ENCODE measurements around the gene UBE2H.
"Not testable (repeated sequence)": the region's sequence is repeated elsewhere in the genome, so short reads cannot be mapped to it uniquely, and the experiment has no call there.

Gene UBE2H

DNA sequence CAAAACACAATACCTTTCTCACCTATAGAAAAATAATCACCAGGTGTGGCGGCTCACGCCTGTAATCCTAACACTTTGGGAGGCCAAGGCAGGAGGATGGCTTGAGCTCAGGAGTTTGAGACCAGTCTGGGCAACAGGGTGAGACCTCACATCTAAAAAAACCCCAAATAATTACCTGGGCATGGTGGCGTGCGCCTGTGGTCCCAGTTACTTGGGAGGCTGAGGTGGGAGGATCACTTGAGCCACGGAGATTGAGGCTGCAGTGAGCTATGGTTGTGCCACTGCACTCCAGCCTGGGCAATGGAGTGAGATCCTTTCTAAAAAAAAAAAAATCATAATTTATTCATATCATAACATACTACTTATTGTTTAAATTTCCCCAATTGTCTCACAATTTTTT lies 129.6 kb downstream of the UBE2H start:
- not testable (repeated sequence) for DNase-seq (ENCODE audit: low read depth, low spot score)

GRCh38 chr7:129821476-129821875 lies 131.3 kb downstream of the UBE2H start:
- DNase-seq (ENCODE audit: low read depth, low spot score): no peak

DNA sequence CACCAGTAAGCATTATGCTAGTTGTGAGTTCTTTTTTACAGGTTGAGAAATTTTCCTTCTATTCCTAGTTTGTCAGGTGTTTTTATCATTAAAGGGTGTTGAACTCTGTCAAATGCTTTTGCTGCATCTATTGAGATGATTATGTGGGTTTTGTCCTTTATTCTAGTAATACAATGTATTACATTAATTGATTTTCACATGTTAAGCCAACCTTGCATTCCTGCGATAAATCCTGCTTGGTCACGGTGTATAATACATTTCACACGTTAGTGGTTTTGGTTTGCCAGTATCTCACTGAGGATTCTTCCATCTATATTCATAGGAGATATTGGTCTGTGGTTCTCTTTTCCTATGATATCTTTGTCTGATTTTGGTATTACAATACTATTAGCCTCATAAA lies 136.0 kb downstream of the UBE2H start:
- no peak for DNase-seq (ENCODE audit: low read depth, low spot score)

DNA sequence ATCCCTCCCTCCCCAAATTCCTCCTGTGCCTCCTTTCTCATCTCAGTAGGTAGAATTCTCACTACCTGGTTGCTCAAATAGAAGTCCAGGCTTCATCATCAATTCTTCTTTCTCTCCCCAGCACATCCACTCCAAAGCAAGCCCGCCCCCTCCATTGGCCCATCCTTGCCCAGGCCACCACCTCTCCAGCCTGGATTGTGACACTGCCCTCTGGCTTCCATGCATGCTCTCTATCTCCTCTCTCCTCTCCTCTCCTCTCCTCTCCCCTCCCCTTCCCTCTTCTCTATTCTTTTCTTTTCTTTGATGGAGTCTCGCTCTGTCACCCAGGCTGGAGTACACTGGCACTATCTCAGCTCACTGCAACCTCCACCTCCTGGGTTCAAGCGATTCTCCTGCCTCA lies 144.9 kb downstream of the UBE2H start:
- DNase-seq (ENCODE audit: low read depth, low spot score): no peak

GRCh38 chr7:129804890-129805719 lies 147.7 kb downstream of the UBE2H start:
- no peak for DNase-seq (ENCODE audit: low read depth, low spot score)

- DNase-seq (ENCODE audit: low read depth, low spot score): no peak
These were observed 148.5 kb downstream of the UBE2H start for GRCh38 chr7:129804111-129804889.

DNA sequence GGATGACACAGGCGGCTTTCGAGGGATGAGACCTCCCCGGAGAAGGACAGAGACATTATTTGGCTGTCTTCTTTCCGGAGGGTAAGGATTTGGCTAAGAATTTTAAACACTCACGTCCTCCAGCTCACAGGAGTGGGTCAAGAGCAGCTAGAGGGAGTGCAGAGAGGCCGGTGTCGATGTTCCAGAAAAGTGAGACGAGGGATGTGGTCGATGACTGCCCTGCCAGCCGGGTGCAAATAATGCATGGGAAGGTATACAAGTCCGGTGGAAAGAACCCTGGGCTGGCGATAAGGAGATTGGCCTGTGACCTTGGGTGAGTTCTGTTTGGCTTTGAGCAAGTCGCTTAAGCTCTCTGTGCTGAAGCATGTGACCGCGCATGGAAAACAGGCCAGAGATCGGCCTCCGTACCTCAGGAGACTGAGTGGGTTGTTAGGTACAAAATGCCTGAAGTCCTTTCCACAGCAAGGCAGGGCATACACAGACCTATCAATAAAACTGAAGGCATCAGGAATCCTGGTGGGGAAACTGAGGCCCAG lies 149.1 kb downstream of the UBE2H start:
- DNase-seq (ENCODE audit: low read depth, low spot score): no peak

GRCh38 chr7:129801882-129802281 lies 150.9 kb downstream of the UBE2H start:
- no peak for DNase-seq (ENCODE audit: low read depth, low spot score)

DNA sequence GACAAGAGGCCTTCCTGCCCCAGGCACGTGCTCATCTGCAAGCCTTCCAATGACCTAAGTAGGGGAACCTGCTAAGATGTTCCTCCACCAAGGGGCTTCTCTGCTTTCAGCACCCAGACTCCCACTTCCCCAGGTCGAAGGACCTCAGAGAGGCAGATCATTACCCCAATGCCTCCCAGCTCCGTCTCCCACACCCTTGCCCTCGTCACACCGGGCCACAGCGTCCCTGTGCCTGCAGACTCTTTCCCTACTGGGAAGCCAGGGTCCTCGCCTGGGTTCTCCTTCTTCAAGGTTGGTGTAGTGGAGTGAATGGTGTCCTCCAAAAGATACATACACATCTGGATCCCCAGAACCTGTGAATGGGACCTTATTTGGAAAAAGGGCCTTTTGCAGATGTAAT lies 151.9 kb downstream of the UBE2H start:
- DNase-seq (ENCODE audit: low read depth, low spot score): no peak

- no peak for DNase-seq (ENCODE audit: low read depth, low spot score)
These were observed 153.3 kb downstream of the UBE2H start for GRCh38 chr7:129799350-129799955.

GRCh38 chr7:129798616-129799349 lies 154.0 kb downstream of the UBE2H start:
- no peak for DNase-seq (ENCODE audit: low read depth, low spot score)

- DNase-seq (ENCODE audit: low read depth, low spot score): no peak
These were observed 155.5 kb downstream of the UBE2H start for GRCh38 chr7:129797214-129797789.

DNA sequence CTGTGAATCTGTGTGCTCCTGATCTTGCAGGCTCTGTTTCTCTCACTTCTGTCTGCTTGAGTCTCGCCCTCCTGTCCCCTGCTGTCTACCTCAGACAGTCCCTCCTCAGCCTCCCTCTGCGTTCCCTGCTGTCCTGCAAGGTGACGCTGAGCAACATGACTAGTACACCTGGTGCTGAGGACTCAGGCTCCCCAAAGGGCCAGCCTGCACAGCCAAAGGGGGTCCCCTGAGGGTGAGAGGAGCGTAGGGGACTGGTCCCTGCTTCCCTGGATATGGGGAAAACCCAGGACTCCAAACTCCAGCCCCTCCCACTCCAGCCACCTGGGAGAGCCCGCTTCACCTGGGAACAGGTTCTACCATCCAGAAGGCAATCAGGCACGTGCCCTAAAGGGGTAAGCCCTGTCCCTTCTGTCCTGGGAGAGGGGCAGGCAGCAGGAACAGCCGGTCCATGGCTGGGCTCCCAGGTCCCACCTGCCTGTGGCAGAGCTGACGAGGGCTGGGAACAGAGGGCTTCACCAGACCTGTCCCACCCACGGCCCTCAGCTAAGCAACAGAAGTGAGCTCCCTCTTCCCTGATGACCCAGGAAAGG lies 156.5 kb downstream of the UBE2H start:
- DNase-seq (ENCODE audit: low read depth, low spot score): peak; percentile 79

- not testable (repeated sequence) for DNase-seq (ENCODE audit: low read depth, low spot score)
These were observed 158.3 kb downstream of the UBE2H start for GRCh38 chr7:129794461-129794860.

DNA sequence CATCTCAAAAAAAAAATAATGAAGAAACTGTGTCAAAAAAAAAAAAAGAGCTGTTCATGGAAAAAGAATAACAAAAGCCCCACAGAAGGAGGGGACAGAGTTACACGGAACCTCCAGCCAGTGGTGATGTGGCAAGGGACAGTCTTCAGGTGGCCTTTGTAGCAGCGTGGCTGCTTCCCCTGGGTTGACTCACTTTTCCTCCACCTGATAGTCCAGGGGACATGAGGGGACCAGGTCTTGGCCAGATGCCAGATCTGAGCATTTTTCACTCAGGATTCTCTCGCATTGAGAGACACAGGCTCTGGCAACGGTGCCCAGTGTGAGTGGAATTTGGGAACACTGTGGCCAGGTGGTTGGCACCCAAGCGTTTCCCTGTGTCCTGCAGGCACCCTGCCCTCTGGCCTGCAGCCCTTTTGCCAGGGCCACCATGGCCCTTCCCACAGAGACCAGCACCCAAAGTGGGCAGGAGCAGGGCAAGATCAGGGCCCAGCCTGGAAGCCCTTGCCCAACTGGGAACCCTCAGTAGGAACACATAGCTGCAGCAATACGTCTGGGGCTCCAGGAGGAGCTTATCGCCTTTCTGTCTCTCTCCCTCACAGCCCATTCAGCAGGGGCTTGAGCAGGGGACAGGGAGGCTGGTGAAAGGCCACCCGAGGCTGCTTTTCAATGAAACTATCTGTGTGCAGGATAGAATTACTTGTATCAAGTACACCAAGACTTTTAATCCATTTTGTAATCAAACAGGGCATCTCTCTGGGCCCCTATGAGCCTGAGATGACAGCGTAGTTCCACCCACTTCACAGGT lies 159.1 kb downstream of the UBE2H start:
- DNase-seq (ENCODE audit: low read depth, low spot score): no peak

- no peak for DNase-seq (ENCODE audit: low read depth, low spot score)
These were observed 160.0 kb downstream of the UBE2H start for GRCh38 chr7:129792721-129793120.

GRCh38 chr7:129790136-129790535 lies 162.6 kb downstream of the UBE2H start:
- DNase-seq (ENCODE audit: low read depth, low spot score): no peak

- DNase-seq (ENCODE audit: low read depth, low spot score): no peak
These were observed 163.1 kb downstream of the UBE2H start for GRCh38 chr7:129789652-129790051.

- no peak for DNase-seq (ENCODE audit: low read depth, low spot score)
These were observed 163.8 kb downstream of the UBE2H start for GRCh38 chr7:129789000-129789399.

All from ELF-1 (cell line).